ENCODE measurements around the gene SUMO4. TPM values are rescaled to one million over a fixed set of nuclear protein-coding genes. Genes with fewer than 3 reads are reported as not detected.

The SUMO4 gene
- 1 to 10 TPM; 4.6 to 6.3 TPM for total RNA-seq
- polyA plus RNA-seq (ENCODE audit: insufficient read depth, low read depth, low replicate concordance), result not detected
- long read RNA-seq, donor 1, result 0 reads
- long read RNA-seq, donor 2, result 0 reads

DNA sequence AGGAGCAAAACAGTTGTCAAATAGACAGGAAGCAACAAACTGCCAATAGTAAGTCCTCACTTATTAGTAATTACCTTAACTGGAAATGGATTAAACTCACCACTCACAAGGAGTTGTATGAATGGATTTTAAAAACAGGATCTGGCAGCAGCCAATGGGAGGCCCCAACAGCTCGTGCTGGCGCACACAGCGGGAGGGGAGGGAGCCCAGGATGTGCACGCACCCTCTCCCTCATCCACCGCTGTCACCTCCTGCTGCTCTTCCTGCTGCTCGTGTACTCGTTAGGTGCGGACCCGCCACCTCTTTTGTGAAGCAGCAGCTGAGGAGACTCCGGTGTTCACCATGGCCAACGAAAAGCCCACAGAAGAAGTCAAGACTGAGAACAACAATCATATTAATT lies at the start of gene SUMO4:
SUMO4 (plus strand) TSS at position 213 of the 400 bp plus-strand sequence; CDS start at position 343, 130 bp downstream.
- no peaks in the 10 kb centered on the region for H3K9me3 ChIP-seq
- TF ChIP-seq POLR2A (IDR thresholded peaks at IDR 0.05), result no peak
- TF ChIP-seq, protein P1, sequence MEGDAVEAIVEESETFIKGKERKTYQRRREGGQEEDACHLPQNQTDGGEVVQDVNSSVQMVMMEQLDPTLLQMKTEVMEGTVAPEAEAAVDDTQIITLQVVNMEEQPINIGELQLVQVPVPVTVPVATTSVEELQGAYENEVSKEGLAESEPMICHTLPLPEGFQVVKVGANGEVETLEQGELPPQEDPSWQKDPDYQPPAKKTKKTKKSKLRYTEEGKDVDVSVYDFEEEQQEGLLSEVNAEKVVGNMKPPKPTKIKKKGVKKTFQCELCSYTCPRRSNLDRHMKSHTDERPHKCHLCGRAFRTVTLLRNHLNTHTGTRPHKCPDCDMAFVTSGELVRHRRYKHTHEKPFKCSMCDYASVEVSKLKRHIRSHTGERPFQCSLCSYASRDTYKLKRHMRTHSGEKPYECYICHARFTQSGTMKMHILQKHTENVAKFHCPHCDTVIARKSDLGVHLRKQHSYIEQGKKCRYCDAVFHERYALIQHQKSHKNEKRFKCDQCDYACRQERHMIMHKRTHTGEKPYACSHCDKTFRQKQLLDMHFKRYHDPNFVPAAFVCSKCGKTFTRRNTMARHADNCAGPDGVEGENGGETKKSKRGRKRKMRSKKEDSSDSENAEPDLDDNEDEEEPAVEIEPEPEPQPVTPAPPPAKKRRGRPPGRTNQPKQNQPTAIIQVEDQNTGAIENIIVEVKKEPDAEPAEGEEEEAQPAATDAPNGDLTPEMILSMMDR (IDR thresholded peaks at IDR 0.05), result no peak
- intact Hi-C loops (cut with DNase I; ENCODE audit: low total_unique reads), result no loop called here
- DNase-seq, result no peak
- no peaks in the 10 kb centered on the region for H3K36me3 ChIP-seq (ENCODE audit: low read depth, missing control alignments)
- H3K4me1 ChIP-seq, result no peaks in the 10 kb centered on the region
- no peaks in the 10 kb centered on the region for H3K27me3 ChIP-seq
- H3K4me3 ChIP-seq, result no peak within 1 kb of the TSS
- 93 to 95% methylated on average over 8 to 11 of the region's 11 CpGs for WGBS, 2 donors
- no peak within 1 kb of the TSS for H3K27ac ChIP-seq

DNA sequence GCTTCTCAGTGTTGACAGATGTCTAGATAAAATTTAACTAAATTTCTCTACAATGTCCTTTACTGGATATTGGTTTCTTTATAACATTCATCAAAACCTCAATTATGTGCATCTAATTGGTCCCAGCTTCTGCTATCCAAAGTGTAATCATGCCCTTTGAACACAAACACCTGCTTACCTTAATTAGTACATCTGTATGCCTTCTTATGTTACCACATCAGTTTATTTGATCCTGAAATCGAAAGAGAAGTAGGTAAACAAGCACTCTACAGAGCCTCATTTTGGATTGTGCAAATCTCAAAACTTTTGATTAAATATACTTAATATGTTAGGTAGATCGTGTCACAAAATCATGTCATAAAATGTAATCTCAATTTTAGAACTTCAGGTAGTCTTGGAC lies 46.1 kb upstream of the SUMO4 start:
- H3K27me3 ChIP-seq, result no peaks in the 10 kb centered on the region
- no peaks in the 10 kb centered on the region for H3K36me3 ChIP-seq (ENCODE audit: low read depth, missing control alignments)
- TF ChIP-seq, protein P1 (IDR thresholded peaks at IDR 0.05), result no peak
- TF ChIP-seq POLR2A (IDR thresholded peaks at IDR 0.05), result no peak
- H3K27ac ChIP-seq, result no peak overlapping the region
- 87 to 90% methylated on average over 2 of the region's 2 CpGs for WGBS, 2 donors
- no peaks in the 10 kb centered on the region for H3K9me3 ChIP-seq
- intact Hi-C loops (cut with DNase I; ENCODE audit: low total_unique reads), result no loop called here
- DNase-seq, result no peak
- no peak overlapping the region for H3K4me3 ChIP-seq
- H3K4me1 ChIP-seq, result no peaks in the 10 kb centered on the region

DNA sequence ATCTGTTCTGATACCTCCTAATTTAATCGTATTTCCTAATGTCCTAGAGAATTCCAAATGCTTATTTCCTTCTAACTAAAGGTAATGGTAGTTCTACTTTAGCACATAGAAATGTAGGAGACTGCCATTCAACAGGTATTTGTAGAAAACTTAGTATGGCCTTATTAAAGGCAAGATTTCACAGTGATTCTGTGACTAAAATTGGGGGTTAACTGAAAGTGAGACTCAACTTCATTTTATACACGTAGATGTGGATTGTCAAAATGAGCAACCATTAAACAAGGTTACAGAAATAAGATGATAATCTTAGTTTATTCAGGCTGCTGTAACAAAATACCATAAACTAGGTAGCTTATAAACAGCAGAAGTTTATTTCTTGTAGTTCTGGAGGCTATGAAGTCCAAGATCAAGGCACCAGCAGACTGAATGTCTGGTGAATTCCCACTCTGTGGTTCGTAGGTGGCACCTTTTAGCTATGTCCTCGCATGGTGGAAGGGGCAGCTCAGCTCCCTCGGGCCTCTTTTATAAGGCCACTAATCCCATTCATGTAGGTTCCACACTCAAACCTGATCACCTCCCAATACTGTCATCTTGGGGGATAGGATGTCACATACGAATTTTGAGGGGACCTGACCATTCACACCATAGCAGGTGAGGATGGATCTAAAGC lies 43.8 kb upstream of the SUMO4 start:
- no peaks in the 10 kb centered on the region for H3K9me3 ChIP-seq
- H3K27me3 ChIP-seq, result no peaks in the 10 kb centered on the region
- H3K36me3 ChIP-seq (ENCODE audit: low read depth, missing control alignments), result no peaks in the 10 kb centered on the region
- intact Hi-C loops (cut with DNase I; ENCODE audit: low total_unique reads), result no loop called here
- TF ChIP-seq POLR2A (IDR thresholded peaks at IDR 0.05), result no peak
- TF ChIP-seq, protein P1 (IDR thresholded peaks at IDR 0.05), result no peak
- no peaks in the 10 kb centered on the region for H3K4me1 ChIP-seq
- 85 to 88% methylated on average over 6 of the region's 6 CpGs for WGBS, 2 donors
- no peak overlapping the region for H3K4me3 ChIP-seq
- no peak for DNase-seq
- no peak overlapping the region for H3K27ac ChIP-seq

DNA sequence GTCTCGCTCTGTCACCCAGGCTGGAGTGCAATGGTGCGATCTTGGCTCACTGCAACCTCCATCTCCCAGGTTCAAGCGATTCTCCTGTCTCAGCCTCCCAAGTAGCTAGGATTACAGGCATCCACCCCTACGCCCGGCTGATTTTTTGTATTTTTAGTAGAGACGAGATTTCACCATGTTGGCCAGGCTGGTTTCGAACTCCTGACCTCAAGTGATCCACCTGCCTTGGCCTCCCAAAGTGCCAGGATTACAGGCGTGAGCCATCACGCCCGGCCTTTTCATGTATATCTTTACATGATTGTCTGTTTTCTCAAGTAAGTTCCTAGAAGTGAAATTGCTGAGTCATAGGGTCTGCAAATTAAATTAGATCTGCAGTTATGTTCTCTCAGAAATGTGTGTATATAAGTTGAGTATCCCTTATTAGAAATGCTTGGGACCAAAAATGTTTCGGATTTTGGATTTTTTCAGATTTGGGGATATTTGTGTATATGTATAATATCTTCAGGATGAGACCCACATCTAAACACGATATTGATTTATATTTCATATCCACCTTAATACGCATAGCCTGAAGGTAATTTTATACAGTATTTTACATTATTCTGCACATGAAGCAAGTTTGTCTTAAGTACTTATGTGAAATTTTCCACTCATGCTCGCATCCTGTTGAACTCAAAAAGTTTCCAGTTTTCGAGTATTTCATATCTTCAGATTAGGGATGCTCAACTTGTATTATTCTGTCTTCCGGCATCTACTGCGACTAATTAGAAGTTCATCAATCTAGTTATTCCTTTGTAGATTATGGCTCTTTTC lies 42.1 kb upstream of the SUMO4 start:
- no peaks in the 10 kb centered on the region for H3K9me3 ChIP-seq
- H3K27ac ChIP-seq, result no peak overlapping the region
- no peaks in the 10 kb centered on the region for H3K27me3 ChIP-seq
- no peak for DNase-seq
- H3K36me3 ChIP-seq (ENCODE audit: low read depth, missing control alignments), result no peaks in the 10 kb centered on the region
- intact Hi-C loops (cut with DNase I; ENCODE audit: low total_unique reads), result no loop called here
- WGBS, 2 donors, result 86 to 92% methylated on average over 17 of the region's 17 CpGs
- TF ChIP-seq, protein P1 (IDR thresholded peaks at IDR 0.05), result no peak
- TF ChIP-seq POLR2A (IDR thresholded peaks at IDR 0.05), result no peak
- no peak overlapping the region for H3K4me3 ChIP-seq
- H3K4me1 ChIP-seq, result no peaks in the 10 kb centered on the region

Data from testis (tissue), 5 donors.